ENCODE results near the gene BBS9.

Gene BBS9

GRCh38 chr7:33563651-33564050 is 434.3 kb downstream of the BBS9 start:
- no peak for DNase-seq

GRCh38 chr7:33578166-33578565 is 448.8 kb downstream of the BBS9 start:
- no peak for DNase-seq

GRCh38 chr7:33578881-33579672 is 449.7 kb downstream of the BBS9 start:
- DNase-seq: no peak

- DNase-seq: no peak
Observed at GRCh38 chr7:33579673-33579960, 450.3 kb downstream of the BBS9 start.

- DNase-seq: no peak
Observed at GRCh38 chr7:33581236-33581635, 451.9 kb downstream of the BBS9 start.

GRCh38 chr7:33582104-33582503 is 452.7 kb downstream of the BBS9 start:
- DNase-seq: no peak

GRCh38 chr7:33582533-33582932 is 453.2 kb downstream of the BBS9 start:
- DNase-seq: no peak

- DNase-seq: no peak
Observed at GRCh38 chr7:33589911-33590310, 460.5 kb downstream of the BBS9 start.

GRCh38 chr7:33590916-33591315 is 461.6 kb downstream of the BBS9 start:
- no peak for DNase-seq

GRCh38 chr7:33591490-33591889 is 462.1 kb downstream of the BBS9 start:
- no peak for DNase-seq

- no peak for DNase-seq
Observed at GRCh38 chr7:33592718-33593117, 463.4 kb downstream of the BBS9 start.

GRCh38 chr7:33593611-33594010 is 464.2 kb downstream of the BBS9 start:
- no peak for DNase-seq

- no peak for DNase-seq
Observed at GRCh38 chr7:33596686-33597085, 467.3 kb downstream of the BBS9 start.

- no peak for DNase-seq
Observed at GRCh38 chr7:33597181-33597580, 467.8 kb downstream of the BBS9 start.

GRCh38 chr7:33601101-33601500 is 471.7 kb downstream of the BBS9 start:
- DNase-seq: no peak

GRCh38 chr7:33601884-33602283 is 472.5 kb downstream of the BBS9 start:
- DNase-seq: no peak

- no peak for DNase-seq
Observed at GRCh38 chr7:33604056-33604455, 474.7 kb downstream of the BBS9 start.

GRCh38 chr7:33610918-33611317 is 481.6 kb downstream of the BBS9 start:
- no peak for DNase-seq

- DNase-seq: no peak
Observed at GRCh38 chr7:33612442-33612841, 483.1 kb downstream of the BBS9 start.

GRCh38 chr7:33614357-33615117 is 485.2 kb downstream of the BBS9 start:
- no peak for DNase-seq

- DNase-seq: no peak
Observed at GRCh38 chr7:33616752-33617151, 487.4 kb downstream of the BBS9 start.

GRCh38 chr7:33619264-33619663 is 489.9 kb downstream of the BBS9 start:
- DNase-seq: no peak

- DNase-seq: no peak
Observed at GRCh38 chr7:33623267-33623666, 493.9 kb downstream of the BBS9 start.

- DNase-seq: no peak
Observed at GRCh38 chr7:33624215-33624614, 494.9 kb downstream of the BBS9 start.

GRCh38 chr7:33626869-33627268 is 497.5 kb downstream of the BBS9 start:
- DNase-seq: no peak

All from activated CD8-positive, alpha-beta memory T cell treated with anti-CD3 and anti-CD28 coated beads for 24 hours (primary cell).